GM18867 (cell line): ENCODE results near the gene MSLN.

Source experiments
- ATAC-seq: cut with Tn5 transposase; IDR thresholded peaks from one replicate; pipeline ENCODE4 v1.9.1; 2021; ENCODE audit warnings: mild to moderate bottlenecking, moderate library complexity; ENCODE audit not compliant: unreplicated experiment

The MSLN gene

DNA sequence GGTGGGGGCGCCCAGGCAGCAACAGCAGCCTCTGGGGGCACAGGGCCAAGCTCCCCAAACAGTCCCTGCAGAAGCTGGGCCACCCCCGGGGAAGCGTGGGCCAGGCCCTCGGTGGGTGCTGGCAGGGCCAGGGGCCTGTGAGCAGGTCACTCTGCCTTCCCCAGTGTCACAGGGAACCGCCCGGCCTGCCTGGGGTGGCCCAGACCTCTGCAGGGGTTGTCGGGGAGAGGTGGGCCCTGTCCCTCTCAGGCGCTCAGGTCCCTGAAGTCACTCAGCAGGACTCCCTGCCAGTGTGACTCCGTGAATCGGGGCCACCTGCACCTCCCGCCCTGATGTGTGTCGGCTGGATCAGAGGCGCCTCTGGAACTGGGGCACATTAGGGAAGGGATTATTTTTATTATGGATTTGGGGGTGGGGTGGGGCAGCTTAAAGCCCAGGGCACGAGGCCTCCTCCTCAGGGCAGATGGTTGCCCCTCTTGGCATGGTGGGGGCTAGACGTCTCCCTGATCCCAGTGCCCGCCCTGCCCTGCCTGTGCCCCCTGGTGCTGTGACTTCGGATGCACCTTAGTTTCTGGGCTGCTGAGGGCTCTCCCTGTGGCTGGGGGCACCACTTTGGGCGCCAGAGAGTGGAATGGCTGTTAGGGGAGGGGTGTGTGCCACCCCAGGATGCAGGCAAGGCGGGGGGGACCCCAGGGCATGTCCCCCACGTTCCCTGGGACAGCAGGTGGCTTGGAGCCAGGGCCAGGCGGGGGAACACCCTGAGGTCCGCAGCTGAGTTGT lies 41.2 kb downstream of the MSLN start:
- no peak for ATAC-seq

- ATAC-seq, result no peak
Measured at GRCh38 chr16:802461-802860, 41.9 kb downstream of the MSLN start.

DNA sequence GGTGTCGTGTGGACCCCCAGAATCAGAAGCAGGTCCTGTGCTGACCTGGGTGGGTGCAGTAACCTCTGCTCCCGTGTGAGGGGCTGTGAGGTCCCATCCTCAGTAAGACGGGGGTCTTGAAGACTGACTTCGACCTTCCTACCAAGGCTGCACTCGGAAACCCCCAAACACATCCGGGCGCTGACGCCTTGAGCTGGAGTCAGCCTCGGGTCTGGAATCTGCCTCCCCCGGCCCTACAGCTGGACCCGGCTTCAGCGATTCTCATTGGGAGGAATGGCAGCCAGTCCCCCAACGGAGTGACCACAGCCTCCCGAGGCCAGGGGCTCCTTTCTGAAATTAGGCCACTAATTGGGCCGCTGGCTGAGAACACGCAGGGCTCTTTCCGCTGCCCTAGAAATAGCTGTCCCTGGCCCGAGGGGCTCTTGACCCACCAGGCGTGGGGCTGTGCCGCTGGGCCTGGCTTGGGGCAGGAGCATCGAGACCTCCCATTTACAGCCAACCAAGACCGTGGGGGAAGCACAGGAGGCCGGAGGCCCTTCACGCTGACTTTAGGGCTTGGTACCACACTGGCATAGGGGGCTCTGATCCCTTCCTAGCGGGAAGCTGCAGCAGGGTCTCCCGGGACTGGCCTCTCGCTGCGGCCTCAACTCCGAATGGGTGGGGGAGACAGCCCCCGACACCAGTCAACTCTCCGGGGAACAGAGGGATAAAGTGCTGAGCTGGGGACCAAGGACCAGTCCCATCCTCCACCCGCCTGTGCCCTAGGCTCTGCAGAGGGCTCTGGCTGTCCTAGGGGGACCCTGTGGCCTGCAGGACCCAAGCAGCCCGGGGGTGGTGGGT lies 42.6 kb downstream of the MSLN start:
- no peak for ATAC-seq

DNA sequence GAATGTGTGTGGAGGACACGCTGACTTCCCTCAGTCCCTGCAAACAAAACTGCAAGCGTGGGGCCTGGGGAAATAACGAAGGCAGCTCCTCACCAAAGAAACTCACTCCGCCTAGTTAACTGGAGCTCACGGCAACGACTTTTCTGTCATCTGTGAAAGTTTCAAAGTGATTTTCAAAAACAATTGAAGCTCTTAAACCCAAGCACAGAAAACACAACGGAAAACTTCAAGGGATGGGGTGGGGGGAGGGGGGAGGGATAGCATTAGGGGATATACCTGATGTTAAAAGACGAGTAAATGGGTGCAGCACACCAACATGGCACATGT lies 43.2 kb downstream of the MSLN start:
- no peak for ATAC-seq

- ATAC-seq, result no peak
Measured at GRCh38 chr16:804193-805048, 43.9 kb downstream of the MSLN start.

DNA sequence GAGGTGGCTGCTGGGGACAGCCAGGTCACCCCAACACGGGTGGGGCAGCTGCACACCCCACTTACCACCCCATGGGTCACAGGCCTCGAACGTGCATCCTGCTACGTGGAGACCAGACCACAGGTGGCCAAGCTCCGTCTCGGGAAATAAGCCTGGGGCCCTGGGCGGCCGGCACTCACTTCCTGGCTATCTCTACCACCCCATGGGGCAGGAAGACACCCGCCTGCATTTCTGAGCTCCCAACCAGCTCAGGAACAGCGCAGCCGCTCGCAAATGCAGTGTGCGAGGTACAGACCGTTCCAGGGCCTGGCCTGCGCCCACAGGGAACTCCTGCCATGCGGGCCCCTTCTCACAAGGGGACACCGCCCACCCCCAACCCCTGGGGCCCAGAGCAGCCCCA lies 44.9 kb downstream of the MSLN start:
- ATAC-seq, result no peak

GRCh38 chr16:807347-808084 lies 47.0 kb downstream of the MSLN start:
- ATAC-seq, result peak; percentile 86

DNA sequence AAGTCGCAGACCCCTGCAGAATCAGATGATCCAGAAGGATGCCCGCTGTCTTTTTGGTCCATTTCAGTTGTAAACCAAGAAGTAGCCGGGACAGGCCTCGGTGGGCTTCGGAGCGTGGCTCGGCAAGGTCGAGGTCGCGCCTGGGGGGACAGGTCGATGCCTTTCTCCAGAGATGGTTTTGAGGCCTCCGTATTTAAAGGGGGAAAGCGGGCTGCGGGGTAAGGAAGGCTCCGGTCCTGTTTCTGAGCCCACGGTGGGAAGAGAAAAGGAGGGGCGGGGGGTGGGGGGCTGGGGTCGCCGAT lies 47.5 kb downstream of the MSLN start:
- ATAC-seq, result no peak

DNA sequence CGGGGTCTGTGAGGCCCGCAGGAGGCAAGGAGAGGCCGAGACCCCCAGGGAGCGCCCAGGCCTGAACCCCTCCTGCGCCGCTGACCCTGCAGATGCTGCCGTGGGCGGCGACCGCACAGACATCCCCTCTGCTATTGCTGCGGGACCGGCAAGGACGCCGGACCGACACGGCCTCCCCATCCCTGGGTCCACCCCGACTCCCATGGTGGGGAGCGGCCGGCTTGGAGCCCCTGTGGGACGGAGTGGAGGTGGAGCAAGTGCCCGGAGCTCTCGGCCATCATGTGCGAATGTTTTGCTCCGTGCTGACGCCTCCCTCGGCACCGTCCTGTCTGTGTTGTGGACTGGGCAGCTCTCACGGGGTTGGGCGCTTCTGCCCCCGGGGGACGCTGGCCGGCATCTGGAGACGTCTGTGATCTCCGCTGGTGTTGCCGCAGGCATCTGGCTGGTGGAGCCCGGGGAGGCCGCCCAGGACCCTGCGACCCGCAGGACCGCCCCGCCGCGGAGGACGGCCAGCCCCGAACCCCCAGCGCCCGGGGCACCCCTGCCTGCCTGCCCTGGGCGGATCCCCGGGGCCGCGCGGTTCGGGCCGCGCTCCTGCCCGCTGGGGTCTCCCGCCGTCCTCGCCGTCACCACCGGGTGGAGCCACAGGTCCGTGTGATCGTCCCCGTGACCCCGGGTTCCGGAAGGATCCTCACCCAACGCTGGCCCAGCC lies 52.8 kb downstream of the MSLN start:
- no peak for ATAC-seq

DNA sequence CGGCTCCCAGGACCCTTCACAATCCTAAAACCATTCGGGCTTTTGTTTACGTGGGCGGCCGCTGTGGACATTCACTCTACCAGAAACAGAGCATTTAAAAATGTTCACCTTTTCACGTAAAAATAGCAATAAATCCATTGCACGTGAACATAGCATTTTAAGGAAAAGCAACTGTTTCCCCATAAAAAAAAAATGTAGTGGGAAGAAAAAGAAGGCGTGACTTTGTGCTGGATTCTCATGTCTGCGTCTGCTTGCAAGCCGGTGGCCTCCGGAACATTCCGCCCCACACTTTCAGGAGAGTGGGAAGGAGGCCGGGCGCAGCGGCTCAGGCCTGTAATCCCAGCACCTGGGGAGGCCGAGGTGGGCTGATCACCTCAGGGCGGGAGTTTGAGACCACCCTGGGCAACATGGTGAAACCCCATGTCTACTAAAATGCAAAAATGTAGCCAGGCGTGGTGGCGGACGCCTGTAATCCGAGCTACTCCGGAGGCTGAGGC lies 53.4 kb downstream of the MSLN start:
- ATAC-seq, result no peak

GRCh38 chr16:814974-815373 lies 54.4 kb downstream of the MSLN start:
- no peak for ATAC-seq

GRCh38 chr16:815861-816260 lies 55.3 kb downstream of the MSLN start:
- ATAC-seq, result no peak

GRCh38 chr16:817001-817906 lies 56.7 kb downstream of the MSLN start:
- no peak for ATAC-seq

DNA sequence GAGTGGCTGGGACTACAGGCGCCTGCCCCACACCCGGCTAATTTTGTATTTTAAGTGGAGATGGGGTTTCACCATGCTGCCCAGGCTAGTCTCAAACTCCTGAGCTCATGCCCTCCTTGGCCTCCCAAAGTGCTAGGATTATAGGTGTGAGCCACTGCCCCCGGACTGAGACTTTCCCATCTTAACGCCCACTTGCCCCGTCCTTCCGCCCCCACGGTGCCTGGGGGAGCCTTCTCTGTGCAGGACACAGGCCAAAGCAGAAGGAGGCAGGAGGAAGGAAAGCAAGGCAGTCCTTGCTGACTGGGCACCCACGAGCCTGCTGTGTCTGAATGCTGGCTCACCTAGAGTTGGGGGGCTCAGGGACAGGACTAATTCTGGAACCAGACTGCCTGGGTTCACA lies 57.6 kb downstream of the MSLN start:
- no peak for ATAC-seq
